ENCODE results near the gene KRR1. TPM values are rescaled to one million over a fixed set of nuclear protein-coding genes. Genes with fewer than 3 reads are reported as not detected.

KRR1 gene
- total RNA-seq, 1 donor from 2014 or later = 71.2 TPM

GRCh38 chr12:75478116-75478794 lies 33.2 kb downstream of the KRR1 start:
- Mint-ChIP-seq H3K27ac (no peak overlapping the region), H3K4me3 (ENCODE audit: low read depth) (no peak overlapping the region)
- TF ChIP-seq CTCF (IDR thresholded peaks at IDR 0.05; ENCODE audit: unreplicated experiment) = no peak

DNA sequence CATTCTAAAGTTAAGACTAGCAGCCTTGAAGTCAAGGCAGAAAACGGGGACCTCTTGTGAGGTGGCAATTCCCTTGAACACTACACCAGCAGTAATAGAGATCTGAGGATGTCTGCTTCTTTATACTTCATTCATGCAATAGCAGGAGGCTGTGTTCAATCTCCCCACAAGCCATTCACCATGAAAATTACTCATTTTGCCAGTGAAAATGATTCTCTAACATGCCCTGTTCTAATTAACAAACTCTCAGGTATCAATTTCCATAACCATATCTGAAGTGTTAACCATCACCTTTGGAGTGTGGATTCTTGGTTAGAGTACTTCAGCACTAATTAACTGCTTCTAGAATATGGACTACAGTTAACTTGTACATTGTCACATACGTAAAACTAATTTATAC lies 34.3 kb downstream of the KRR1 start:
- no peak for TF ChIP-seq CTCF (IDR thresholded peaks at IDR 0.05; ENCODE audit: unreplicated experiment)
- Mint-ChIP-seq H3K36me3 (ENCODE audit: insufficient read depth) (no peaks in the 10 kb centered on the region), H3K4me1 (ENCODE audit: low read depth) (peaks cover 1% of the 10 kb centered on the region), H3K27me3 (no peaks in the 10 kb centered on the region), H3K4me3 (ENCODE audit: low read depth) (no peak overlapping the region), H3K9me3 (ENCODE audit: low read depth) (no peaks in the 10 kb centered on the region), H3K27ac (no peak overlapping the region)
- DNase-seq (ENCODE audit: low spot score, unreplicated experiment) = no peak

More at GRCh38 chr12:75478116-75478794, 33.2 kb downstream of the KRR1 start:
- no peaks in the 10 kb centered on the region for H3K36me3 Mint-ChIP-seq (ENCODE audit: insufficient read depth)
- peaks cover 1% of the 10 kb centered on the region for H3K4me1 Mint-ChIP-seq (ENCODE audit: low read depth)
- no peaks in the 10 kb centered on the region for H3K27me3 Mint-ChIP-seq
- no peak for DNase-seq (ENCODE audit: low spot score, unreplicated experiment)
- no peaks in the 10 kb centered on the region for H3K9me3 Mint-ChIP-seq (ENCODE audit: low read depth)

- no peaks in the 10 kb centered on the region for H3K27me3 Mint-ChIP-seq
- TF ChIP-seq CTCF (IDR thresholded peaks at IDR 0.05; ENCODE audit: unreplicated experiment) = no peak
- H3K9me3 Mint-ChIP-seq (ENCODE audit: low read depth) = no peaks in the 10 kb centered on the region
- no peak for DNase-seq (ENCODE audit: low spot score, unreplicated experiment)
- H3K27ac Mint-ChIP-seq = no peak overlapping the region
- no peak overlapping the region for H3K4me3 Mint-ChIP-seq (ENCODE audit: low read depth)
- H3K36me3 Mint-ChIP-seq (ENCODE audit: insufficient read depth) = no peaks in the 10 kb centered on the region
- no peaks in the 10 kb centered on the region for H3K4me1 Mint-ChIP-seq (ENCODE audit: low read depth)
These were observed 35.3 kb downstream of the KRR1 start for GRCh38 chr12:75476071-75476470.

- no peak for TF ChIP-seq CTCF (IDR thresholded peaks at IDR 0.05; ENCODE audit: unreplicated experiment)
These were observed 37.3 kb downstream of the KRR1 start for GRCh38 chr12:75474116-75474515.

GRCh38 chr12:75471902-75472890 lies 39.2 kb downstream of the KRR1 start:
- Mint-ChIP-seq H3K9me3 (ENCODE audit: low read depth) (peaks cover 3% of the 10 kb centered on the region), H3K4me3 (ENCODE audit: low read depth) (no peak overlapping the region), H3K27me3 (no peaks in the 10 kb centered on the region), H3K36me3 (ENCODE audit: insufficient read depth) (no peaks in the 10 kb centered on the region), H3K27ac (no peak overlapping the region), H3K4me1 (ENCODE audit: low read depth) (no peaks in the 10 kb centered on the region)
- TF ChIP-seq CTCF (IDR thresholded peaks at IDR 0.05; ENCODE audit: unreplicated experiment) = no peak
- no peak for DNase-seq (ENCODE audit: low spot score, unreplicated experiment)

More at GRCh38 chr12:75474116-75474515, 37.3 kb downstream of the KRR1 start:
- H3K9me3 Mint-ChIP-seq (ENCODE audit: low read depth) = no peaks in the 10 kb centered on the region
- H3K4me1 Mint-ChIP-seq (ENCODE audit: low read depth) = no peaks in the 10 kb centered on the region
- H3K27me3 Mint-ChIP-seq = no peaks in the 10 kb centered on the region
- H3K36me3 Mint-ChIP-seq (ENCODE audit: insufficient read depth) = no peaks in the 10 kb centered on the region
- H3K4me3 Mint-ChIP-seq (ENCODE audit: low read depth) = no peak overlapping the region
- DNase-seq (ENCODE audit: low spot score, unreplicated experiment) = no peak
- H3K27ac Mint-ChIP-seq = no peak overlapping the region
